Calu3 (cell line): ENCODE data around the gene GADL1. TPM values are rescaled to one million over a fixed set of nuclear protein-coding genes. Genes with fewer than 3 reads are reported as not detected.

Experiments
- BruUV-seq: library from RNA; stranded (reverse); fragments of 400-500 nt; replicated peaks from 2 replicates; lab custom pipeline; 2021; lab: Mats Ljungman, UMichigan
- CTCF ChIA-PET: fragments of 300-600 bp; sonication (Branson Sonifier 250); formaldehyde crosslinking; loops from one replicate; lab custom pipeline; 2022; ENCODE audit warnings: antibody characterized with exemption; lab: Charles Lee
- DNase-seq: peaks from one replicate; pipeline ENCODE4 v3.0.0; 2022
- H3K27ac Mint-ChIP-seq: one replicate; pipeline ENCODE4 v1.8.0; 2022; ENCODE audit warnings: mixed read lengths; ENCODE audit not compliant: unreplicated experiment
- H3K27me3 Mint-ChIP-seq: one replicate; pipeline ENCODE4 v1.8.0; 2022; ENCODE audit warnings: mixed read lengths; ENCODE audit not compliant: unreplicated experiment
- H3K36me3 Mint-ChIP-seq: one replicate; pipeline ENCODE4 v1.8.0; 2022; ENCODE audit warnings: mild to moderate bottlenecking, moderate library complexity, mixed read lengths; ENCODE audit not compliant: insufficient read depth, unreplicated experiment
- H3K4me1 Mint-ChIP-seq: one replicate; pipeline ENCODE4 v1.8.0; 2022; ENCODE audit warnings: mild to moderate bottlenecking, low read depth, mixed read lengths; ENCODE audit not compliant: unreplicated experiment
- H3K4me3 Mint-ChIP-seq: one replicate; pipeline ENCODE4 v1.8.0; 2022; ENCODE audit warnings: mild to moderate bottlenecking, low read depth, moderate library complexity, mixed read lengths; ENCODE audit not compliant: unreplicated experiment
- H3K9me3 Mint-ChIP-seq: one replicate; pipeline ENCODE4 v1.8.0; 2022; ENCODE audit warnings: low read depth, mixed read lengths; ENCODE audit not compliant: unreplicated experiment
- CTCF ChIP-seq: fragments of 200-600 bp; IDR thresholded peaks from one replicate; pipeline ENCODE4 v1.8.0; 2022; ENCODE audit warnings: antibody characterized with exemption; ENCODE audit not compliant: unreplicated experiment
- intact Hi-C: fragments of 100-400 bp; cut with micrococcal nuclease; formaldehyde crosslinking; loops from one replicate; pipeline ENCODE4 v1.10.0; 2022; ENCODE audit not compliant: unreplicated experiment
- total RNA-seq: library from RNA; stranded (reverse); gene quantifications from 2 replicates; pipeline ENCODE4 v1.2.3, GENCODE V29; 2022

Gene GADL1
- total RNA-seq, 1 experiment from 2014 or later: not detected

DNA sequence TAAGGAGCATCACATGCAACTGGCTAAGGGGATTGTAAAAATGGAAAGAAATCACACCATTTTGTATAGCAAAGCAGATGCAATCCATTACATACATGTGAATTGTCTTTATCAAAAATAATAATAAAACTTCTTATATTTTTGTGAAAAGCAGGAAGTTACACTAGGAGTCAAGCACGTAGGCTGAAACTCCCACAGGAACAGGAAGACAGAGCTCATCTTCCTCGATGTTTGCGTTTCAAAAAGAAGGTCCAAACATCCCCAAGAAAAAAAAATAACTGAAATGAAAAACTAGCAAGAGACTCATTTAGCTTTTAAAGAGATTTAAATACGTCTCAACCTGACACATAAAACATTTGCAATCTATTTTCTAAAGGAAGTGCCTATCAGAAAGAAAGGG is 181.5 kb downstream of the GADL1 start:
- no peak for DNase-seq
- intact Hi-C loops: no loop called here
- Mint-ChIP-seq H3K36me3 (no peaks in the 10 kb centered on the region), H3K4me3 (no peak overlapping the region), H3K27me3 (no peaks in the 10 kb centered on the region), H3K4me1 (peaks cover 24% of the 10 kb centered on the region), H3K9me3 (peaks cover 2% of the 10 kb centered on the region), H3K27ac (no peak overlapping the region)
- no TSS peak for BruUV-seq
- CTCF ChIA-PET: no interaction called here
- TF ChIP-seq CTCF: no peak

DNA sequence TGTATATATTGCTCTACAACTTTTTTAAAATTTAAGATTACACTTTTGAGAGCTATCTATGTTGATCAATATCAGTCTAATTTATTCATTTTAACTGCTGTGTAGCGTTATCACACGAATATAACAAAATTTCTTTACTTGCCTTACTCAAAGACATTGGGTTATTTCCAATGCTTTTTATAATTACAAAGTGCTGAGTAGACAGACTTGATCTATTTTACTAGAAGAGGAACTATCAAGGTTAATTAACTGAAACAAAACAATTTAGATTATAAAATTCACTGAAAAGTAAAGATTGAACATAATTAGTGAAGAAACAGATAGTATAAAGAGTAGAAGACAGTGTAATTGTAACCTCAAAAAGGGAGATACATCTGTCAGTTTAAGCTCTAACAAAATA is 182.6 kb downstream of the GADL1 start:
- no peak overlapping the region for H3K27ac Mint-ChIP-seq
- DNase-seq: no peak
- H3K4me3 Mint-ChIP-seq: no peak overlapping the region
- TF ChIP-seq CTCF: no peak
- no TSS peak for BruUV-seq
- intact Hi-C loops: no loop called here
- H3K4me1 Mint-ChIP-seq: peaks cover 13% of the 10 kb centered on the region
- CTCF ChIA-PET: no interaction called here
- peaks cover 5% of the 10 kb centered on the region for H3K9me3 Mint-ChIP-seq
- no peaks in the 10 kb centered on the region for H3K36me3 Mint-ChIP-seq
- no peaks in the 10 kb centered on the region for H3K27me3 Mint-ChIP-seq

GRCh38 chr3:30711151-30711550 is 183.3 kb downstream of the GADL1 start:
- no peak for TF ChIP-seq CTCF
- H3K27ac Mint-ChIP-seq: no peak overlapping the region

GRCh38 chr3:30710017-30710416 is 184.4 kb downstream of the GADL1 start:
- TF ChIP-seq CTCF: no peak
- H3K4me1 Mint-ChIP-seq: peaks cover 8% of the 10 kb centered on the region

More at GRCh38 chr3:30711151-30711550, 183.3 kb downstream of the GADL1 start:
- intact Hi-C loops: no loop called here
- Mint-ChIP-seq H3K4me3 (no peak overlapping the region), H3K9me3 (peaks cover 5% of the 10 kb centered on the region), H3K4me1 (peaks cover 8% of the 10 kb centered on the region), H3K27me3 (no peaks in the 10 kb centered on the region), H3K36me3 (no peaks in the 10 kb centered on the region)
- DNase-seq: no peak
- CTCF ChIA-PET: no interaction called here
- BruUV-seq: no TSS peak

More at GRCh38 chr3:30710017-30710416, 184.4 kb downstream of the GADL1 start:
- no peak overlapping the region for H3K27ac Mint-ChIP-seq
- DNase-seq: no peak
- intact Hi-C loops: no loop called here
- no peaks in the 10 kb centered on the region for H3K27me3 Mint-ChIP-seq
- CTCF ChIA-PET: no interaction called here
- no peak overlapping the region for H3K4me3 Mint-ChIP-seq
- H3K9me3 Mint-ChIP-seq: peaks cover 5% of the 10 kb centered on the region
- no TSS peak for BruUV-seq
- no peaks in the 10 kb centered on the region for H3K36me3 Mint-ChIP-seq
